H1 (cell line): ENCODE results near the gene ZNF425. TPM values are rescaled to one million over a fixed set of nuclear protein-coding genes. Genes with fewer than 3 reads are reported as not detected.
A peak's percentile ranks its signal among the peaks of the same experiment; 100 is the strongest.

Source experiments
- CTCF ChIA-PET: fragments of 300-600 bp; sonication (Branson Sonifier 250); formaldehyde crosslinking; loops from one replicate; lab custom pipeline; 2021; ENCODE audit not compliant: partially characterized antibody; lab: Charles Lee
- POLR2A ChIA-PET: fragments of 300-600 bp; sonication (Branson Sonifier 250); formaldehyde crosslinking; loops from one replicate; lab custom pipeline; 2021; ENCODE audit warnings: inconsistent platforms; ENCODE audit not compliant: partially characterized antibody; lab: Charles Lee
- DNase-seq, 2 experiments: peaks; one replicate each; pipeline versions ENCODE4 v3.0.0 to v3.0.0-alpha.2; 2010 to 2022; ENCODE audit warnings: low spot score in 2 of 2, low read depth in 1 of 2, mixed read lengths in 1 of 2
- FAIRE-seq: peaks from 2 replicates; lab custom pipeline; 2011; peaks lifted over from hg19 to GRCh38; lab: Jason Lieb, UNC
- H2AFZ ChIP-seq: 2 replicates; pipeline ENCODE4 v1.8.1; 2012; ENCODE audit warnings: low read length, inconsistent platforms
- H2AK5ac ChIP-seq: 2 replicates; pipeline ENCODE4 v1.6.1; 2013; ENCODE audit warnings: low read depth, low read length
- H2BK120ac ChIP-seq: replicated peaks from 2 replicates; pipeline ENCODE3; 2013; ENCODE audit warnings: low read depth, low read length, inconsistent platforms
- H2BK12ac ChIP-seq: 2 replicates; pipeline ENCODE4 v1.6.1; 2013; ENCODE audit warnings: low read depth, low read length
- H2BK15ac ChIP-seq: 2 replicates; pipeline ENCODE4 v1.6.1; 2013; ENCODE audit warnings: low read length
- H2BK20ac ChIP-seq: 2 replicates; pipeline ENCODE4 v1.6.1; 2013; ENCODE audit warnings: low read length
- H2BK5ac ChIP-seq: 2 replicates; pipeline ENCODE4 v1.6.1; 2013; ENCODE audit warnings: low read depth, low read length
- H3K14ac ChIP-seq: 2 replicates; pipeline ENCODE4 v1.6.1; 2013; ENCODE audit warnings: inconsistent platforms; ENCODE audit not compliant: insufficient read length
- H3K18ac ChIP-seq: 2 replicates; pipeline ENCODE4 v1.6.1; 2013; ENCODE audit warnings: low read length; ENCODE audit errors: extremely low read depth
- H3K23ac ChIP-seq: 2 replicates; pipeline ENCODE4 v1.6.1; 2013; ENCODE audit warnings: inconsistent platforms; ENCODE audit not compliant: insufficient read length
- H3K23me2 ChIP-seq: 2 replicates; pipeline ENCODE4 v1.6.1; 2013; ENCODE audit warnings: low read depth, low read length
- H3K27ac ChIP-seq: 2 replicates; pipeline ENCODE4 v1.6.1; 2011; ENCODE audit warnings: low read depth, low read length, inconsistent platforms
- H3K27me3 ChIP-seq, 4 experiments: replicated peaks in 1 of 4; 1 replicate in 1 of 4; 2 replicates in 3 of 4; pipeline versions ENCODE4 v1.6.1 to v1.8.1; 2011 to 2013; ENCODE audit warnings: low read length in 3 of 4, mild to moderate bottlenecking in 3 of 4, inconsistent platforms in 2 of 4, mixed read lengths in 2 of 4, moderate library complexity in 1 of 4; ENCODE audit not compliant: control insufficient read depth in 3 of 4, insufficient read depth in 3 of 4; ENCODE audit errors: extremely low read depth in 1 of 4
- H3K36me3 ChIP-seq, 4 experiments: 2 replicates each; pipeline versions ENCODE4 v1.6.1 to v1.8.1; 2011 to 2013; ENCODE audit warnings: mild to moderate bottlenecking in 4 of 4, low read length in 3 of 4, moderate library complexity in 2 of 4, control low read depth in 1 of 4, inconsistent platforms in 1 of 4; ENCODE audit not compliant: insufficient read depth in 4 of 4, control insufficient read depth in 2 of 4
- H3K4ac ChIP-seq: replicated peaks from 2 replicates; pipeline ENCODE3; 2013; ENCODE audit warnings: low read length, low read depth, mixed read lengths, inconsistent platforms; ENCODE audit not compliant: insufficient read length
- H3K4me1 ChIP-seq, 4 experiments: replicated peaks in 1 of 4; 1 replicate in 1 of 4; 2 replicates in 3 of 4; pipeline versions ENCODE4 v1.6.1 to v1.8.1; 2011 to 2013; ENCODE audit warnings: low read length in 3 of 4, inconsistent platforms in 2 of 4, mixed read lengths in 1 of 4; ENCODE audit not compliant: insufficient read depth in 4 of 4, control insufficient read depth in 3 of 4
- H3K4me2 ChIP-seq, 2 experiments: 2 replicates each; pipeline versions ENCODE4 v1.6.1 to v1.8.1; 2011 to 2013; ENCODE audit warnings: low read depth in 2 of 2, low read length in 2 of 2, control low read depth in 1 of 2, inconsistent platforms in 1 of 2, mild to moderate bottlenecking in 1 of 2; ENCODE audit not compliant: insufficient read depth in 1 of 2
- H3K4me3 ChIP-seq, 4 experiments: fragments of 200-600, 300-600 bp in 1 of 4; sonication (generic), shearing (Covaris generic), sonication (Bioruptor Twin) in 1 of 4; 2 replicates each; pipeline versions ENCODE4 v1.5.1 to v1.8.1; 2011 to 2016; ENCODE audit warnings: low read length in 4 of 4, low read depth in 3 of 4, control low read depth in 2 of 4, inconsistent platforms in 2 of 4, mild to moderate bottlenecking in 2 of 4, mixed read lengths in 1 of 4, moderate library complexity in 1 of 4; ENCODE audit not compliant: insufficient read depth in 2 of 4; ENCODE audit errors: extremely low read depth in 1 of 4
- H3K56ac ChIP-seq: replicated peaks from 2 replicates; pipeline ENCODE3; 2013; ENCODE audit warnings: low read depth, mild to moderate bottlenecking, mixed read lengths, low read length, inconsistent platforms; ENCODE audit not compliant: insufficient read length
- H3K79me1 ChIP-seq: 2 replicates; pipeline ENCODE4 v1.6.1; 2013; ENCODE audit warnings: low read depth, low read length, control low read depth
- H3K79me2 ChIP-seq, 2 experiments: 2 replicates each; pipeline versions ENCODE4 v1.6.1 to v1.8.1; 2012 to 2013; ENCODE audit warnings: low read length in 2 of 2, mild to moderate bottlenecking in 2 of 2, inconsistent platforms in 1 of 2; ENCODE audit not compliant: insufficient read depth in 2 of 2, control insufficient read depth in 1 of 2
- H3K9ac ChIP-seq, 4 experiments: replicated peaks in 1 of 4; 1 replicate in 1 of 4; 2 replicates in 3 of 4; pipeline versions ENCODE4 v1.6.1 to v1.8.1; 2011 to 2013; ENCODE audit warnings: low read depth in 3 of 4, low read length in 3 of 4, control low read depth in 2 of 4, mild to moderate bottlenecking in 2 of 4, moderate library complexity in 2 of 4, inconsistent platforms in 1 of 4; ENCODE audit errors: extremely low read depth in 1 of 4
- H3K9me3 ChIP-seq, 2 experiments: 2 replicates each; pipeline versions ENCODE4 v1.6.1 to v1.8.1; 2012 to 2013; ENCODE audit warnings: mild to moderate bottlenecking in 2 of 2, moderate library complexity in 2 of 2, control low read depth in 1 of 2, inconsistent platforms in 1 of 2, low read depth in 1 of 2, low read length in 1 of 2, mixed read lengths in 1 of 2; ENCODE audit not compliant: insufficient read depth in 2 of 2
- H4K20me1 ChIP-seq, 2 experiments: replicated peaks in 1 of 2; 2 replicates each; pipeline versions ENCODE3 to v1.8.1; 2011 to 2013; ENCODE audit warnings: inconsistent platforms in 2 of 2, low read length in 2 of 2, mild to moderate bottlenecking in 1 of 2; ENCODE audit not compliant: insufficient read depth in 2 of 2, control insufficient read depth in 1 of 2
- H4K5ac ChIP-seq: 2 replicates; pipeline ENCODE4 v1.6.1; 2013; ENCODE audit warnings: low read length, low read depth, mixed read lengths, inconsistent platforms; ENCODE audit not compliant: insufficient read length
- H4K8ac ChIP-seq: 2 replicates; pipeline ENCODE4 v1.8.0; 2013; ENCODE audit warnings: mild to moderate bottlenecking, moderate library complexity, low read length, inconsistent platforms; ENCODE audit not compliant: insufficient read depth; ENCODE audit errors: extremely low read depth
- H4K91ac ChIP-seq: replicated peaks from 2 replicates; pipeline ENCODE3; 2013; ENCODE audit warnings: low read length, mixed read lengths, inconsistent platforms; ENCODE audit not compliant: insufficient read length
- EZH2 ChIP-seq: fragments of 200-600 bp; sonication (generic); IDR thresholded peaks from 2 replicates; pipeline ENCODE4 v1.7.1; 2012; ENCODE audit warnings: low read depth, mild to moderate bottlenecking, moderate library complexity, low read length, inconsistent platforms; ENCODE audit not compliant: severe bottlenecking
- WGBS, 2 experiments: shearing (Covaris generic) in 1 of 2; methylation state at CpG; one replicate each; pipeline versions ENCODE4 v1.1.6 to v1.1.7; 2013 to 2015; ENCODE audit warnings: low lambda C conversion rate in 2 of 2, mixed read lengths in 2 of 2, inconsistent platforms in 1 of 2, low coverage in 1 of 2, missing lambda C conversion rate in 1 of 2; ENCODE audit not compliant: insufficient replicate concordance in 2 of 2, insufficient coverage in 1 of 2, insufficient read length in 1 of 2; ENCODE audit errors: extremely low coverage in 1 of 2, missing lambda C conversion rate in 1 of 2; 5-methylcytosine and 5-hydroxymethylcytosine counted together
- polyA plus RNA-seq, 7 experiments: library from polyadenylated mRNA; depleted of rRNA in 3 of 7; stranded (reverse) in 5 of 7; unstranded in 2 of 7; fragments of >200 nt in 5 of 7; fragments of 200-250 nt in 2 of 7; gene quantifications; 1 replicate in 5 of 7; 2 replicates in 1 of 7; 4 replicates in 1 of 7; pipeline versions ENCODE4 v1.2.1 to v1.2.3, GENCODE V29; 2011 to 2013; ENCODE audit warnings: missing spikeins in 2 of 7, mixed read lengths in 2 of 7
- total RNA-seq: library from RNA; stranded (reverse); fragmentation: NEBNext Ultra II Directional; extraction: Animal tissue kit (Norgen Biotek cat#: 25700); gene quantifications from 2 replicates; pipeline ENCODE4 v1.2.1, GENCODE V29; 2021
- TF ChIP-seq, protein P1 (sequence below): IDR thresholded peaks from 2 replicates; pipeline ENCODE4 v1.6.1; 2011; ENCODE audit warnings: low read depth, mild to moderate bottlenecking, low read length; ENCODE audit not compliant: insufficient read depth
- TF ChIP-seq, protein P2 (sequence below), 3 experiments: IDR thresholded peaks; 1 replicate in 2 of 3; 2 replicates in 1 of 3; pipeline versions ENCODE4 v1.5.1 to v1.6.1; 2011; ENCODE audit warnings: low read length in 3 of 3, mild to moderate bottlenecking in 3 of 3, inconsistent platforms in 2 of 3, low read depth in 1 of 3, moderate library complexity in 1 of 3; ENCODE audit not compliant: insufficient read depth in 1 of 3; ENCODE audit errors: control extremely low read depth in 1 of 3

ZNF425 gene
- total and polyA plus RNA-seq, 2 of the 8 experiments (the other 6 are each of a cell fraction or from before 2014, with no cell fraction given), result 3.4 to 6.1 TPM

DNA sequence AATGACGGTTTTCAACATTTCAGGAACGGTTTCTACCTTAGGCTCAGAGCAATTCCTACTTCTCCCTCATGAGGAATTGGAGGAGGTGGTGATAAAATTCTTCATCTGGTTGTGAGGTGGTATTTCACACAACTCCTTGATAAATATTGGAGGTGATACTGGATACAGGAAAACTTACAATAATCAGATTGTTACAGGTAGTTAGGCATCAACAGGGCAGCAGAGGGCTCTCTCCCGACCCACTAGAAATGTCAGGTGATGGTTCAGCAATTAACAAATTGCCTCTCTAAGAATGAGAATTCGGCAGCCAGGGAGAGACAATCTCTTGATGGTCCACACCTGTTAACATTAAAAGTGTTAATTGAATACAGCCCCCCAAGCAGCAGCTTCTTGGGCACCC, 58.3 kb downstream of the ZNF425 start:
- no peak overlapping the region for H3K4ac ChIP-seq
- no peak overlapping the region for H4K91ac ChIP-seq
- H2AFZ ChIP-seq, result no peak overlapping the region
- no peak overlapping the region for H2BK12ac ChIP-seq
- H2BK5ac ChIP-seq, result no peak overlapping the region
- H3K79me2 ChIP-seq, result peaks cover 0 to 3% of the 10 kb centered on the region in 2 experiments; a peak in 1 of 4 replicates
- H3K4me1 ChIP-seq, result no peaks in the 10 kb centered on the region; a peak in 1 of 7 replicates
- no peak overlapping the region for H4K5ac ChIP-seq
- no peak overlapping the region for H3K14ac ChIP-seq
- H3K79me1 ChIP-seq, result no peaks in the 10 kb centered on the region
- H3K23me2 ChIP-seq, result no peaks in the 10 kb centered on the region
- DNase-seq, result no peak
- H3K36me3 ChIP-seq, result peaks cover 13 to 24% (median 22%) of the 10 kb centered on the region in 4 experiments
- no peak overlapping the region for H3K27ac ChIP-seq
- H3K56ac ChIP-seq, result no peak overlapping the region
- H2AK5ac ChIP-seq, result no peak overlapping the region
- no peaks in the 10 kb centered on the region for H3K27me3 ChIP-seq
- CTCF ChIA-PET, result interaction anchor here (0.5 to 1.2 kb wide), 3 partner anchors 20 to 62 kb away, joined by 3 to 4 read pairs (median 3); no protein-coding TSS in a partner anchor
- H3K23ac ChIP-seq, result no peak overlapping the region
- no peaks in the 10 kb centered on the region for H3K9me3 ChIP-seq
- H4K20me1 ChIP-seq, result peaks cover 0 to 5% of the 10 kb centered on the region in 2 experiments
- WGBS, 2 experiments, result 88% methylated on average over 4 of the region's 4 CpGs; no CpG with 5 or more reads in 1 of the 2 experiments
- no peak overlapping the region for H2BK20ac ChIP-seq
- H2BK15ac ChIP-seq, result no peak overlapping the region
- no peak overlapping the region for H3K18ac ChIP-seq
- POLR2A ChIA-PET, result interaction anchor here (0.8 kb wide), 1 partner anchor 32 kb away, joined by 3 read pairs; no protein-coding TSS in a partner anchor
- H3K9ac ChIP-seq, result no peak overlapping the region
- FAIRE-seq, result no peak
- H4K8ac ChIP-seq, result no peak overlapping the region
- TF ChIP-seq, protein P1, sequence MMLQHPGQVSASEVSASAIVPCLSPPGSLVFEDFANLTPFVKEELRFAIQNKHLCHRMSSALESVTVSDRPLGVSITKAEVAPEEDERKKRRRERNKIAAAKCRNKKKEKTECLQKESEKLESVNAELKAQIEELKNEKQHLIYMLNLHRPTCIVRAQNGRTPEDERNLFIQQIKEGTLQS, result no peak
- TF ChIP-seq, protein P2, sequence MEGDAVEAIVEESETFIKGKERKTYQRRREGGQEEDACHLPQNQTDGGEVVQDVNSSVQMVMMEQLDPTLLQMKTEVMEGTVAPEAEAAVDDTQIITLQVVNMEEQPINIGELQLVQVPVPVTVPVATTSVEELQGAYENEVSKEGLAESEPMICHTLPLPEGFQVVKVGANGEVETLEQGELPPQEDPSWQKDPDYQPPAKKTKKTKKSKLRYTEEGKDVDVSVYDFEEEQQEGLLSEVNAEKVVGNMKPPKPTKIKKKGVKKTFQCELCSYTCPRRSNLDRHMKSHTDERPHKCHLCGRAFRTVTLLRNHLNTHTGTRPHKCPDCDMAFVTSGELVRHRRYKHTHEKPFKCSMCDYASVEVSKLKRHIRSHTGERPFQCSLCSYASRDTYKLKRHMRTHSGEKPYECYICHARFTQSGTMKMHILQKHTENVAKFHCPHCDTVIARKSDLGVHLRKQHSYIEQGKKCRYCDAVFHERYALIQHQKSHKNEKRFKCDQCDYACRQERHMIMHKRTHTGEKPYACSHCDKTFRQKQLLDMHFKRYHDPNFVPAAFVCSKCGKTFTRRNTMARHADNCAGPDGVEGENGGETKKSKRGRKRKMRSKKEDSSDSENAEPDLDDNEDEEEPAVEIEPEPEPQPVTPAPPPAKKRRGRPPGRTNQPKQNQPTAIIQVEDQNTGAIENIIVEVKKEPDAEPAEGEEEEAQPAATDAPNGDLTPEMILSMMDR (IDR thresholded peaks at IDR 0.05; ENCODE audit: control extremely low read depth in 1 of 3, insufficient read depth in 1 of 3, low read depth in 1 of 3, low read length in 3 of 3), result peak in 1 of 3 experiments; percentile 11; a peak in 1 of 4 replicates
- no peak for TF ChIP-seq EZH2
- TF ChIP-seq, all 59 proteins: peak for 1
- Histone ChIP-seq H2BK120ac (no peak overlapping the region), H3K4me3 (no peak overlapping the region), H3K4me2 (no peak overlapping the region)
